SK-N-SH (cell line): ENCODE results near the gene SERPINA12.

Experiments used
- MEF2A ChIP-seq: IDR thresholded peaks from 2 replicates; pipeline ENCODE4 v1.4.0; 2012; ENCODE audit warnings: low read depth, borderline replicate concordance
- NRF1 ChIP-seq: IDR thresholded peaks from 2 replicates; pipeline ENCODE4 v1.6.1; 2012; ENCODE audit warnings: low read depth, mild to moderate bottlenecking, low read length
- POLR2AphosphoS5 ChIP-seq: IDR thresholded peaks from 2 replicates; pipeline ENCODE4 v1.6.1; 2012; ENCODE audit warnings: low read depth, low read length
- YY1 ChIP-seq: IDR thresholded peaks from 2 replicates; pipeline ENCODE4 v1.4.0; 2012; ENCODE audit warnings: low read depth, mild to moderate bottlenecking
- TF ChIP-seq, protein P1 (sequence below): fragments of 200-600 bp; sonication (generic); IDR thresholded peaks from 2 replicates; pipeline ENCODE4 v1.6.1; 2017; ENCODE audit warnings: antibody characterized with exemption, mild to moderate bottlenecking, moderate library complexity

- TF ChIP-seq POLR2AphosphoS5, result no peak
- TF ChIP-seq YY1, result no peak
- TF ChIP-seq MEF2A, result no peak
- TF ChIP-seq, protein P1, sequence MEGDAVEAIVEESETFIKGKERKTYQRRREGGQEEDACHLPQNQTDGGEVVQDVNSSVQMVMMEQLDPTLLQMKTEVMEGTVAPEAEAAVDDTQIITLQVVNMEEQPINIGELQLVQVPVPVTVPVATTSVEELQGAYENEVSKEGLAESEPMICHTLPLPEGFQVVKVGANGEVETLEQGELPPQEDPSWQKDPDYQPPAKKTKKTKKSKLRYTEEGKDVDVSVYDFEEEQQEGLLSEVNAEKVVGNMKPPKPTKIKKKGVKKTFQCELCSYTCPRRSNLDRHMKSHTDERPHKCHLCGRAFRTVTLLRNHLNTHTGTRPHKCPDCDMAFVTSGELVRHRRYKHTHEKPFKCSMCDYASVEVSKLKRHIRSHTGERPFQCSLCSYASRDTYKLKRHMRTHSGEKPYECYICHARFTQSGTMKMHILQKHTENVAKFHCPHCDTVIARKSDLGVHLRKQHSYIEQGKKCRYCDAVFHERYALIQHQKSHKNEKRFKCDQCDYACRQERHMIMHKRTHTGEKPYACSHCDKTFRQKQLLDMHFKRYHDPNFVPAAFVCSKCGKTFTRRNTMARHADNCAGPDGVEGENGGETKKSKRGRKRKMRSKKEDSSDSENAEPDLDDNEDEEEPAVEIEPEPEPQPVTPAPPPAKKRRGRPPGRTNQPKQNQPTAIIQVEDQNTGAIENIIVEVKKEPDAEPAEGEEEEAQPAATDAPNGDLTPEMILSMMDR, result no peak
- no peak for TF ChIP-seq NRF1
These were observed 33.7 kb upstream of the SERPINA12 start for GRCh38 chr14:94542811-94543440.
